GDM1 (cell line): ENCODE results near the gene ALCAM.
A peak's percentile ranks its signal among the peaks of the same experiment; 100 is the strongest.

Experiments used
- DNase-seq: peaks from one replicate; lab custom pipeline; 2025; lab: John Stamatoyannopoulos, UW

ALCAM gene

GRCh38 chr3:105429034-105429762, 62.5 kb downstream of the ALCAM start:
- no peak for DNase-seq

GRCh38 chr3:105430455-105430854, 63.7 kb downstream of the ALCAM start:
- peak; percentile 53 for DNase-seq

GRCh38 chr3:105431200-105431599, 64.5 kb downstream of the ALCAM start:
- no peak for DNase-seq

GRCh38 chr3:105435277-105435676, 68.6 kb downstream of the ALCAM start:
- DNase-seq: no peak

- no peak for DNase-seq
Observed at GRCh38 chr3:105436687-105437086, 70.0 kb downstream of the ALCAM start.

- DNase-seq: no peak
Observed at GRCh38 chr3:105440113-105440512, 73.4 kb downstream of the ALCAM start.

GRCh38 chr3:105444725-105445124, 78.0 kb downstream of the ALCAM start:
- DNase-seq: no peak

GRCh38 chr3:105448338-105448982, 81.8 kb downstream of the ALCAM start:
- DNase-seq: no peak

- no peak for DNase-seq
Observed at GRCh38 chr3:105449414-105449813, 82.7 kb downstream of the ALCAM start.

- DNase-seq: no peak
Observed at GRCh38 chr3:105456017-105456416, 89.3 kb downstream of the ALCAM start.

GRCh38 chr3:105458518-105459215, 92.0 kb downstream of the ALCAM start:
- no peak for DNase-seq

- DNase-seq: no peak
Observed at GRCh38 chr3:105459566-105460290, 93.0 kb downstream of the ALCAM start.

- DNase-seq: no peak
Observed at GRCh38 chr3:105463620-105464019, 96.9 kb downstream of the ALCAM start.

GRCh38 chr3:105465251-105465853, 98.6 kb downstream of the ALCAM start:
- DNase-seq: no peak

- DNase-seq: no peak
Observed at GRCh38 chr3:105466072-105466471, 99.4 kb downstream of the ALCAM start.

- DNase-seq: no peak
Observed at GRCh38 chr3:105466495-105467404, 100.0 kb downstream of the ALCAM start.

GRCh38 chr3:105470851-105471250, 104.1 kb downstream of the ALCAM start:
- no peak for DNase-seq

- no peak for DNase-seq
Observed at GRCh38 chr3:105473521-105474223, 107.0 kb downstream of the ALCAM start.

- no peak for DNase-seq
Observed at GRCh38 chr3:105480768-105481167, 114.1 kb downstream of the ALCAM start.

GRCh38 chr3:105483476-105483875, 116.8 kb downstream of the ALCAM start:
- no peak for DNase-seq
